DMS114 treated with DMSO at 0.1 percent for 48 hours (cell line): Measurements from ENCODE around the gene ADISSP.

Source experiments
- DNase-seq: peaks from one replicate; lab custom pipeline; 2025; ENCODE audit not compliant: unreplicated experiment; lab: John Stamatoyannopoulos, UW

Gene ADISSP

GRCh38 chr20:3755814-3756480, 11.6 kb downstream of the ADISSP start:
- DNase-seq: no peak

DNA sequence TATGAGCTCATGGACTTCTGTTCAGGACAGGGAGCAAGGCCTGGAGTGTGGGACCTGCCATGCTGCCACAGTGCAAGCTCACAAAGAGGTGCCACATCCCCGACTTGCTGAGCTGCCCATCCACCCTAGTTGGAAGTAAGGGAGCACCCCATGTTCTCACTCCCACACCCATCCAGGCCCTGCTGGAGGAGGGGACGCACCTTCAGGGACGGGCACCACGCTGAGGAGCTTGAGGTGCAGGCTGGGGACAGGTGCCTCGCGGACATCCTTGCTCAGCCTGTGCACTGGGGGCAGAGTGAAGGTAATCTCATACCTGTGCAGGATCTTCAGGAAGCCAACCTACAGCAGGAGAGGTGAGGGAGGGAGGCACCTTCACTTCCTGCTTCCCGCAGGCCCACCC, 12.3 kb downstream of the ADISSP start:
- DNase-seq: no peak

GRCh38 chr20:3754276-3754630, 13.3 kb downstream of the ADISSP start:
- DNase-seq: no peak

- no peak for DNase-seq
Measured at GRCh38 chr20:3753501-3754275, 13.9 kb downstream of the ADISSP start.

- DNase-seq: peak; percentile 17
Measured at GRCh38 chr20:3753098-3753497, 14.5 kb downstream of the ADISSP start.

- no peak for DNase-seq
Measured at GRCh38 chr20:3752386-3752759, 15.2 kb downstream of the ADISSP start.

GRCh38 chr20:3751675-3752385, 15.7 kb downstream of the ADISSP start:
- DNase-seq: no peak

DNA sequence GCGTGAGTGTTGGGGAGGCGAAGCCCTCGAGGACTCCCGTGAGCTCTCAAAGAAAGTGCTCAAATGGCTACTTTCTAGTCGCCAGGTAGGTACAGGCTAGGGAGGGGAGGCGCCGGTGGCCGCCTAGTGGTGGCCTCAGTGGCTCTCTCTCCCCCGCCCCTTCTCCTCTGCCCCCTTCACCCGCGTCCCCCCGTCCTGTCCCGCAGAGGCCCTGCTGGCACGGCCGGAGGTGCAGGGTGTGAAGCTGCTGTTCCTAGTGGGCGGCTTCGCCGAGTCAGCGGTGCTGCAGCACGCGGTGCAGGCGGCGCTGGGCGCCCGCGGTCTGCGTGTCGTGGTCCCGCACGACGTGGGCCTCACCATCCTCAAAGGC, 16.3 kb downstream of the ADISSP start:
- DNase-seq: no peak

GRCh38 chr20:3749689-3750531, 17.6 kb downstream of the ADISSP start:
- no peak for DNase-seq

DNA sequence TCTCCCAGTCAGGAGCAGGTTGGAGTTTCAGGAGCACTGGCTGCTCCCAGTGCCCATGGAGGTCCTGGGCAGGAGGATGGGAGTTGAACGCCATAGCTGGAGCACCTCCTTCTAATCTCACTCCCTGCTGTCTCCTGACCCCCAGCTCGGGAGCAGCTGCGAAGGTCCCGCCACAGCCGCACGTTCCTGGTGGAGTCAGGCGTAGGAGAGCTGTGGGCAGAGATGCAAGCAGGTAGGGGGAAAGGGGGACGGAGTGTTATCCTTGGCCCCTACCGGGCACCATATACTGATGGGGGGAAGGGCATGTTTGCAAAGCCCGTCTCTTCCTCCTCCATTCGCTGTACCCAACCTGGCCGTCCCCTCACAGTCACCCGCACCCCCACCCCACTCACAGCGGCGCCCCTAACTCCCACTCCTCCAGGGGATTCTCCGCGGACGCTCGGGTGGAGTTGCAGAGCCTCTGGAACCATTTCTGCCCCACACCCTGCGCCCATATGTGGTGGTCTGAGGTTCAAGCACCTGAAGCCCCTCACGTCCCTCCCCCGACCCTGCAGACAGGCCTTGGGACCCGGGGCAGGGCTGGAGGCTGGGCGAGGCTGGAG, 18.4 kb downstream of the ADISSP start:
- DNase-seq: no peak

DNA sequence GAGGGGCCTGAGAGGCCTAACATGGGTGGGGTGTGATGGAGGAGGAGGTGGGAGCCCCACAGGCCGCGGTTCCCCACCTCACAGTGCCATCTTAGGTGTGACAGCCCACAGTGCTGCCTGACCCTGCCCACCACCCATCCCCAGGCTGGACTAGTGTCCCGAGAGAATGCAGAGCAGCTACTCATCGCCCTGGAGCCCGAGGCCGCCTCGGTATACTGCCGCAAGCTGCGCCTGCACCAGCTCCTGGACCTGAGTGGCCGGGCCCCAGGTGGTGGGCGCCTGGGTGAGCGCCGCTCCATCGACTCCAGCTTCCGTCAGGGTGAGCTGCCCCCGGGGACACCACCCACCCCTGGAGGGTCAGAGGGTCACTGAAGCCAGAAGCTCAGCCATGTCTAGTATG, 19.5 kb downstream of the ADISSP start:
- DNase-seq: no peak

- no peak for DNase-seq
Measured at GRCh38 chr20:3747471-3747870, 20.1 kb downstream of the ADISSP start.

- DNase-seq: no peak
Measured at GRCh38 chr20:3745686-3746173, 21.8 kb downstream of the ADISSP start.

DNA sequence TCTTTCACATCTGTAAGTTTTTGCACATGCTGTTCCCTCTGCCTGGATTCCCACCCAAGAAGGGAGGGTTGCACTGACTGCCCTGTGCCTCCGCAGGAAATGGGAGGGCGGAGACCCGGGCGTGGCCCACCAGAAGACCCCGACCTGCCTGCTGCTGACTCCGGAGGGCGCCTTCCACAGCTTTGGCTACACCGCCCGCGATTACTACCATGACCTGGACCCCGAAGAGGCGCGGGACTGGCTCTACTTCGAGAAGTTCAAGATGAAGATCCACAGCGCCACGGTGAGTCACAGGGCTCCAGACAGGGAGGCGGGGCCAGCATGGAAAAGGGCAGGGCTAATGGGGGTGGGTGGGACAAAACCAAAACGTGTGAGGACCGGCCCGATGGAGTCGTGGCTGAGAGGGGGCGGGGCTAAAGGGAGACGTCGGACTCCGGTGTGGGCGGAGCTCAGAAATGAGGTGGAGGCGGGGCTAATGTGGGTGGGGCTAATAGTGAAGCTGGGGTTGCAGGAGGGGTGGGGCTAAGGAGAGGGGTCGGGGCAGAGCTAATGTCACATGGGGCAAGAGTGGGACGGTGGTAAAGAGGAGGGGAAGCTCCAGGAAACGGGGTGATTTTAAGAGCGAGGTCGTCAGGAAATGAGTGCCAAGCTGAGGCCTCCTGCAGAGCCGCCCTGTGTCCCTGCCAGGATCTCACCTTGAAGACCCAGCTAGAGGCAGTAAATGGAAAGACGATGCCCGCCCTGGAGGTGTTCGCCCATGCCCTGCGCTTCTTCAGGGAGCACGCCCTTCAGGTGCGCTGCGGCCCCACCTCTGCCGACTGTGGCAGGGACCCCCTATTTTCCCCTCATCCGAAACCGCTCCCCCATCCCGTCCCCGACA, 22.5 kb downstream of the ADISSP start:
- peak; percentile 61 for DNase-seq

GRCh38 chr20:3744037-3744436, 23.5 kb downstream of the ADISSP start:
- no peak for DNase-seq

GRCh38 chr20:3743251-3743650, 24.3 kb downstream of the ADISSP start:
- no peak for DNase-seq

- DNase-seq: no peak
Measured at GRCh38 chr20:3741836-3742458, 25.6 kb downstream of the ADISSP start.

- no peak for DNase-seq
Measured at GRCh38 chr20:3740615-3741301, 26.8 kb downstream of the ADISSP start.
